ENCODE results near the gene GALNT7. TPM values are rescaled to one million over a fixed set of nuclear protein-coding genes. Genes with fewer than 3 reads are reported as not detected.

Gene GALNT7
- total and polyA plus RNA-seq, 4 donors, result 9.3 to 32.7 (median 14.3) TPM

DNA sequence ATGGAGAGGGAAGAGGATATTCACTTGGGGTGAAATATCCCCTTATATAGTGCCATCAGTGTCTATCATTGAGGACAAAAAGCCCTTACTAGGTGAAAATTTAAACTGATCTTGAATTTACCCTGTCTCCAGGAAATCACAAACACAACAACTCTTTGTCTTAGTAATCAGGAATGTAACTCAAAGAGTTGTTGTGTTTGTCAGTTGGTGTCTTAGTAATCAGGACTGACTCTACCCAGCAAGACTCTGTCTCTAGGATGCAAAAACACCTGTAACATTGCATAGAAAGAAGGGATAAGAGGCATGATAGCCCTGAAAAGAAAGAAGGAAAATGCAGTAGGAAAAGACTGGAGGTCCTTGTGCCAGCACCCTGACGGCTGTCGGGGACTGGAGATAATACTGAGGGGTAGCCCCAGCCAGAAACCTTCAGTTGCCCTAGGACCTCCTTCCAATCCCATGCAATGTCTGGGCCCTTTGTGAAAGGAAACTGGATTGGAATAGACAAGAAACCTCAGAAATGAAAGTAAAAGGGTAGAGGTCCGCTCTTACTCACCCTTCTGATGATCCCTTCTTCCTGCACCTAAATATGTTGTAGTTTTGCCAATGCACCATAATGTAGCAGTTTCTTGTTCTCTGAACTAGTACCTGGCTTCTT, 120.2 kb downstream of the GALNT7 start:
- ATAC-seq (ENCODE audit: insufficient read depth, low FRiP score), result no peak
- Histone ChIP-seq H3K9ac (ENCODE audit: insufficient read depth in 1 of 2, low read length in 2 of 2) (peak overlapping the region in 1 of 2 donors; percentile 26), H3K4me3 (no peak overlapping the region)

DNA sequence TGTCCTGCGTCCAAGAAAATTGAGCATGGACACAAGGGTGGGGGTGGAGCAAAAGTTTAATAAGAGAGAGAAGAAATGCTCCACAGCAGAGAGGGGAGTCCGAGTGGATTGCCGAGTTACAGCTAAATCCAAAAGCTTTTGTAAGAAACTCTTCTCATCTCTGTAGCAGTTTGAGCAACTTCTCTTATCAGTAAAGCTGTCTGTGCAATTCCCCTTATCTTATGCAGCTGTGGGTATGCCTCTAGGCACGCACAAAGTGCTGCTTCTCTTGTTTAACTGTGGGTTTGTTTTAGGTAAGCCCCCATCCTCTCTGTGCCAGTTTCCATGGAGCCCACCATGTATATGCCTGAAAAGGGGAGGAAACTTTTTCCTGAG, 120.7 kb downstream of the GALNT7 start:
- WGBS, 2 donors, result 44 to 53% methylated on average over 4 of the region's 4 CpGs
- Histone ChIP-seq H3K27ac (ENCODE audit: low read depth in 1 of 2, low read length in 1 of 2) (peak overlapping the region in 1 of 2 donors; percentile 4), H3K9me3 (ENCODE audit: control insufficient read depth in 4 of 4, insufficient read depth in 3 of 4, low read length in 3 of 4) (peaks cover 0 to 16% (median 9%) of the 10 kb centered on the region in 4 donors), H3K9ac (ENCODE audit: insufficient read depth in 1 of 2, low read length in 2 of 2) (no peak overlapping the region), H3K27me3 (ENCODE audit: control insufficient read depth in 3 of 3, insufficient read depth in 3 of 3, low read length in 2 of 3) (no peaks in the 10 kb centered on the region), H3K36me3 (ENCODE audit: control insufficient read depth in 4 of 4, insufficient read depth in 4 of 4, low read length in 4 of 4) (peaks cover 0 to 3% (median 0%) of the 10 kb centered on the region in 4 donors), H3K4me3 (no peak overlapping the region), H3K4me1 (ENCODE audit: control insufficient read depth in 5 of 5, insufficient read depth in 5 of 5, low read length in 5 of 5) (peaks cover 0 to 7% (median 1%) of the 10 kb centered on the region in 5 donors)
- TF ChIP-seq, protein P1, sequence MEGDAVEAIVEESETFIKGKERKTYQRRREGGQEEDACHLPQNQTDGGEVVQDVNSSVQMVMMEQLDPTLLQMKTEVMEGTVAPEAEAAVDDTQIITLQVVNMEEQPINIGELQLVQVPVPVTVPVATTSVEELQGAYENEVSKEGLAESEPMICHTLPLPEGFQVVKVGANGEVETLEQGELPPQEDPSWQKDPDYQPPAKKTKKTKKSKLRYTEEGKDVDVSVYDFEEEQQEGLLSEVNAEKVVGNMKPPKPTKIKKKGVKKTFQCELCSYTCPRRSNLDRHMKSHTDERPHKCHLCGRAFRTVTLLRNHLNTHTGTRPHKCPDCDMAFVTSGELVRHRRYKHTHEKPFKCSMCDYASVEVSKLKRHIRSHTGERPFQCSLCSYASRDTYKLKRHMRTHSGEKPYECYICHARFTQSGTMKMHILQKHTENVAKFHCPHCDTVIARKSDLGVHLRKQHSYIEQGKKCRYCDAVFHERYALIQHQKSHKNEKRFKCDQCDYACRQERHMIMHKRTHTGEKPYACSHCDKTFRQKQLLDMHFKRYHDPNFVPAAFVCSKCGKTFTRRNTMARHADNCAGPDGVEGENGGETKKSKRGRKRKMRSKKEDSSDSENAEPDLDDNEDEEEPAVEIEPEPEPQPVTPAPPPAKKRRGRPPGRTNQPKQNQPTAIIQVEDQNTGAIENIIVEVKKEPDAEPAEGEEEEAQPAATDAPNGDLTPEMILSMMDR (IDR thresholded peaks at IDR 0.05; ENCODE audit: control extremely low read depth, extremely low read depth), result no peak
- DNase-seq (peak; percentile 28 to 51 (median 43)), ATAC-seq (ENCODE audit: insufficient read depth, low FRiP score) (no peak)

More for the DNA sequence above, 120.2 kb downstream of the GALNT7 start:
- Histone ChIP-seq H3K27me3 (ENCODE audit: control insufficient read depth in 3 of 3, insufficient read depth in 3 of 3, low read length in 2 of 3) (no peaks in the 10 kb centered on the region), H3K9me3 (ENCODE audit: control insufficient read depth in 4 of 4, insufficient read depth in 3 of 4, low read length in 3 of 4) (peaks cover 0 to 16% (median 9%) of the 10 kb centered on the region in 4 donors), H3K36me3 (ENCODE audit: control insufficient read depth in 4 of 4, insufficient read depth in 4 of 4, low read length in 4 of 4) (peaks cover 0 to 3% (median 0%) of the 10 kb centered on the region in 4 donors), H3K27ac (ENCODE audit: low read depth in 1 of 2, low read length in 1 of 2) (peak overlapping the region in 1 of 2 donors; percentile 4), H3K4me1 (ENCODE audit: control insufficient read depth in 5 of 5, insufficient read depth in 5 of 5, low read length in 5 of 5) (peaks cover 0 to 7% (median 1%) of the 10 kb centered on the region in 5 donors)
- TF ChIP-seq, protein P1 (IDR thresholded peaks at IDR 0.05; ENCODE audit: control extremely low read depth, extremely low read depth), result no peak
- WGBS, 2 donors, result 78 to 90% methylated on average over 3 of the region's 3 CpGs
- DNase-seq, result no peak

DNA sequence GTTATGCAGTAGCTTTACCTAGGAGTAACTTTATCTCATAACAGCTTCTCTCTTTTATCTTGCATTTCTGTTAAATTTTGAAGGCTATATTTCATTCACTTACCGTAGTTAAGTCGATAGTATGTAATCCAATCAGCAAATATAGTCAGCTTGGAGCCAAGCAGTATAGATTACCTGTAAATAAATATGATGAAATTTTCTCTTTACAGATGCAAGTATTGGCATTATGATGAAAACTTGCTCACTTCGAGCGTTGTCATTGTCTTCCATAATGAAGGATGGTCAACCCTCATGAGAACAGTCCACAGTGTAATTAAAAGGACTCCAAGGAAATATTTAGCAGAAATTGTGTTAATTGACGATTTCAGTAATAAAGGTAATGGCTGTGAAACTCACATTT, 123.3 kb downstream of the GALNT7 start:
- Histone ChIP-seq H3K4me3 (no peak overlapping the region), H3K27ac (ENCODE audit: low read depth in 1 of 2, low read length in 1 of 2) (no peak overlapping the region), H3K9me3 (ENCODE audit: control insufficient read depth in 4 of 4, insufficient read depth in 3 of 4, low read length in 3 of 4) (peaks cover 0 to 6% (median 2%) of the 10 kb centered on the region in 4 donors), H3K9ac (ENCODE audit: insufficient read depth in 1 of 2, low read length in 2 of 2) (no peak overlapping the region), H3K27me3 (ENCODE audit: control insufficient read depth in 3 of 3, insufficient read depth in 3 of 3, low read length in 2 of 3) (no peaks in the 10 kb centered on the region), H3K4me1 (ENCODE audit: control insufficient read depth in 5 of 5, insufficient read depth in 5 of 5, low read length in 5 of 5) (peaks cover 0 to 7% (median 1%) of the 10 kb centered on the region in 5 donors), H3K36me3 (ENCODE audit: control insufficient read depth in 4 of 4, insufficient read depth in 4 of 4, low read length in 4 of 4) (peaks cover 0 to 5% (median 0%) of the 10 kb centered on the region in 4 donors)
- TF ChIP-seq, protein P1 (IDR thresholded peaks at IDR 0.05; ENCODE audit: control extremely low read depth, extremely low read depth), result no peak
- 98% methylated on average over 5 of the region's 5 CpGs for WGBS, 2 donors
- ATAC-seq (ENCODE audit: insufficient read depth, low FRiP score), result no peak
- DNase-seq, result no peak
